Measurements from ENCODE around the gene BSG.

The BSG gene

GRCh38 chr19:536031-536880 lies 36.1 kb upstream of the BSG start:
- H3K36me3 Mint-ChIP-seq (ENCODE audit: low read depth): peaks cover 4% of the 10 kb centered on the region
- H3K27me3 Mint-ChIP-seq (ENCODE audit: low read depth): no peaks in the 10 kb centered on the region
- H3K4me1 Mint-ChIP-seq (ENCODE audit: low read depth): peaks cover 6% of the 10 kb centered on the region
- H3K27ac Mint-ChIP-seq: no peak overlapping the region
- H3K4me3 Mint-ChIP-seq: no peak overlapping the region
- H3K9me3 Mint-ChIP-seq: no peaks in the 10 kb centered on the region

- H3K27me3 Mint-ChIP-seq (ENCODE audit: low read depth): no peaks in the 10 kb centered on the region
- H3K9me3 Mint-ChIP-seq: no peaks in the 10 kb centered on the region
- H3K4me1 Mint-ChIP-seq (ENCODE audit: low read depth): peaks cover 6% of the 10 kb centered on the region
- no peak overlapping the region for H3K27ac Mint-ChIP-seq
- H3K36me3 Mint-ChIP-seq (ENCODE audit: low read depth): peaks cover 4% of the 10 kb centered on the region
- no peak overlapping the region for H3K4me3 Mint-ChIP-seq
Measured at GRCh38 chr19:536881-537404, 35.5 kb upstream of the BSG start.

DNA sequence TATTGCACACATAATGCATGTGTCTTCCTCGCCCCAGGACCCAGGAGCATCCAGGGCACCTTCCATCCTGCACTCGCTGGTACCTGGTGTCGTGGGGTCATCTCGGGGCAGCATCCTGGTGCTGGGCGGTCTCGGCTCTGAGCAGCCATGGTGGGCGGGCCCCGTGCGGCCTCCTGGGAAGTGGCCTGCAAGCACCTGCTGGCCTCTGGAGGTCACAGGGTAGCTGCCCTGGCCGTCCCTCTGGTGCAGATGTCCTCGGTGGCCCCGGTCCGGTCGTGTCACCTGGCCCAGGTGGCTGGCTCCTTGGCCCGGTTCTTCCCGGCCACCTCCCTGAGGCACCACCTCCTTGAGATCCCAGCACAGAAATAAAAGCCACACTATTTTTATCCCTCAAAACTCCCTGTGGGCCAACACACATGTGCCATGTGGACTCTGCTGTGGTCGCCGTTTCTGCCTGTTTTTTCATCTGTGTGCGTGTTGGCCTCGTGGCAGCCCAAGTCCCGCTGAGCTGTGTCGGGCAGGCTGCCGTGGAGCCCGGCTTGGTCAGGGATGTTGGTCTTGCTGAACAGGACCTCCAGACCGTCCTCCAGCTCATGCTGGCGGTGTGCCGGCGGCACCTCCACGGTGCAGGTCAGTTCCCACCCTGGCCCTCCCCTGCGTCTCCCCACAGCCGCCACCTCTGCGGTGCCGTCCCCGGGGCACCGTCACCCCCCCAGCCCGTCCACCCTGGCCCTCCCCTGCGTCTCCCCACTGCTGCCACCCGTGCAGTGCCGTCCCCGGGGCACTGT lies 33.6 kb upstream of the BSG start:
- H3K4me3 Mint-ChIP-seq: no peak overlapping the region
- H3K9me3 Mint-ChIP-seq: no peaks in the 10 kb centered on the region
- H3K36me3 Mint-ChIP-seq (ENCODE audit: low read depth): peaks cover 6% of the 10 kb centered on the region
- no peak overlapping the region for H3K27ac Mint-ChIP-seq
- H3K27me3 Mint-ChIP-seq (ENCODE audit: low read depth): no peaks in the 10 kb centered on the region
- peaks cover 6% of the 10 kb centered on the region for H3K4me1 Mint-ChIP-seq (ENCODE audit: low read depth)

GRCh38 chr19:539429-540030 lies 32.9 kb upstream of the BSG start:
- Mint-ChIP-seq H3K4me3 (no peak overlapping the region), H3K4me1 (ENCODE audit: low read depth) (peaks cover 10% of the 10 kb centered on the region), H3K9me3 (no peaks in the 10 kb centered on the region), H3K27ac (no peak overlapping the region), H3K36me3 (ENCODE audit: low read depth) (peaks cover 7% of the 10 kb centered on the region), H3K27me3 (ENCODE audit: low read depth) (no peaks in the 10 kb centered on the region)

DNA sequence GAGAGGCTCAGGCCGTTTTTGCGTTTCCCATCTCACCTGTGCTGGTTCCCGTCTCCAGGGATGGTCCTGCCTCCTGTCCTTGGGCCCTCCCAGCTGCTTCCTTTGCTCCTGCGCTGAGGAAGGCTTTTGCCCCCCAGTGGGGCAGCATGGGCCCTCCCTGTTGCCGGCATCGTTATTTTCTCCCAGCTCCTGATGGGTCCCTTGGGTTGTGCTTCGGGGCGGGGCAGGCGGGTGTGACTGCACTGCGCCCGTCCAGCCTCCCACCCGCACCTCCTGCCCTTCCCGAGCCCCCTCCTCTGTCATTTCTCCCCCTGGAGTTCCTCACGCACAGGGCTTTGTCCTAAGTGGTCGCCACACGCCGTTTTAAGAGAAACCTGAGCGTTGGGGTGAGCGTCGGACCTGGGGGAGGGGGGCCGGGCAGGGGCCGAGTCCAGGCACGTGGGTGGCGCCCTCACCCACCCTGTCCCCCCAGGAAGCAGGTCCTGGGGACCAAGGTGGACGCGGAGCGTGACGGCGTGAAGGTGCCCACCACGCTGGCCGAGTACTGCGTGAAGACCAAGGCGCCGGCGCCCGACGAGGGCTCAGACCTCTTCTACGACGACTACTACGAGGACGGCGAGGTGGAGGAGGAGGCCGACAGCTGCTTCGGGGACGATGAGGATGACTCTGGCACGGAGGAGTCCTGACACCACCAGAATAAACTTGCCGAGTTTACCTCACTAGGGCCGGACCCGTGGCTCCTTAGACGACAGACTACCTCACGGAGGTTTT lies 31.3 kb upstream of the BSG start:
- peaks cover 7% of the 10 kb centered on the region for H3K36me3 Mint-ChIP-seq (ENCODE audit: low read depth)
- peaks cover 9% of the 10 kb centered on the region for H3K4me1 Mint-ChIP-seq (ENCODE audit: low read depth)
- no peak overlapping the region for H3K4me3 Mint-ChIP-seq

DNA sequence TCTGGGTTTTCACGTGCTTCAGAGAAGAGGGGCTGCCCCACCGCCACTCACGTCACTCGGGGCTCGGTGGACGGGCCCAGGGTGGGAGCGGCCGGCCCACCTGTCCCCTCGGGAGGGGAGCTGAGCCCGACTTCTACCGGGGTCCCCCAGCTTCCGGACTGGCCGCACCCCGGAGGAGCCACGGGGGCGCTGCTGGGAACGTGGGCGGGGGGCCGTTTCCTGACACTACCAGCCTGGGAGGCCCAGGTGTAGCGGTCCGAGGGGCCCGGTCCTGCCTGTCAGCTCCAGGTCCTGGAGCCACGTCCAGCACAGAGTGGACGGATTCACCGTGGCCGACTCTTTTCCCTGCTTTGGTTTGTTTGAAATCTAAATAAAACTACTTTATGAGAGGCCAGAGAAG lies 30.7 kb upstream of the BSG start:
- no peak overlapping the region for H3K27ac Mint-ChIP-seq
- no peaks in the 10 kb centered on the region for H3K9me3 Mint-ChIP-seq
- H3K36me3 Mint-ChIP-seq (ENCODE audit: low read depth): peaks cover 7% of the 10 kb centered on the region
- no peak overlapping the region for H3K4me3 Mint-ChIP-seq
- H3K27me3 Mint-ChIP-seq (ENCODE audit: low read depth): no peaks in the 10 kb centered on the region
- H3K4me1 Mint-ChIP-seq (ENCODE audit: low read depth): peaks cover 9% of the 10 kb centered on the region

More for the DNA sequence above, 31.3 kb upstream of the BSG start:
- H3K27ac Mint-ChIP-seq: no peak overlapping the region
- no peaks in the 10 kb centered on the region for H3K9me3 Mint-ChIP-seq
- H3K27me3 Mint-ChIP-seq (ENCODE audit: low read depth): no peaks in the 10 kb centered on the region

DNA sequence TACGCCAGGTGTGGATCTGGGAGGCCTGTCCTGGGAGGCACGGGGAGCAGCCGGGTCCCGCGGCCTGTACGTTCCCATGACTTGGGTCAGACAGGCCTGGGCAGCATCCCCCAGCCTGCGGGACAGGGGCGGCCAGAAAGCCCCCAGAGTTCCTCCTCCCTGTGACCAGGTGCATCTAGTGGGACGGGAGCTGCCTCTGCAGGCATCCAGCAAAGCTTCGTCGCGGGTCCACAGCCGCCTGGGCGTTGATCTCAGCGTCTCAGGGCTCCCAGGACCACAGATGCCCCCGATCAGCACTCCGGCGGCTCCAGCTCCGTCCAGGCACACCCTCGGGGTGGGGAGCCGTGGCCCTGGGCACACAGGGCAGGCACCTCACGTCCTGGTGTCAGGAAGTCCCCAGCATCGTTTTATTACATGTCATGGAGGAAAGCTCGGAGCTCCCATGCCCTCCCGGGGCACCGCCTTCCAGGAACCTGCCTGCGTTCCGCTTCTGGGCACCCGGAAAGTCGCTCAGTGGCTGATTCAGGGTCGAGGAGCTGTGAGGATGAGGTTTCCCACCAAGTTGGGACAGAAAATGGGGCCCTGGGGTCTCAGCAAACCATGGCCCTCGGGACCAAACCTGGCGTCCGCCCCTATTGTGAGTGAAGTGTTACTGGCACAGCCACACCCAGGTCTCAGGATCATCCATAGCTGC lies 30.1 kb upstream of the BSG start:
- Mint-ChIP-seq H3K4me3 (no peak overlapping the region), H3K27ac (no peak overlapping the region), H3K27me3 (ENCODE audit: low read depth) (no peaks in the 10 kb centered on the region), H3K4me1 (ENCODE audit: low read depth) (peaks cover 9% of the 10 kb centered on the region), H3K9me3 (no peaks in the 10 kb centered on the region), H3K36me3 (ENCODE audit: low read depth) (peaks cover 7% of the 10 kb centered on the region)

- H3K27ac Mint-ChIP-seq: peak within 1 kb of the TSS; percentile 92
- H3K9me3 Mint-ChIP-seq: no peaks in the 10 kb centered on the region
- peaks cover 7% of the 10 kb centered on the region for H3K36me3 Mint-ChIP-seq (ENCODE audit: low read depth)
- H3K4me3 Mint-ChIP-seq: peak within 1 kb of the TSS; percentile 87
- peaks cover 11% of the 10 kb centered on the region for H3K4me1 Mint-ChIP-seq (ENCODE audit: low read depth)
- no peaks in the 10 kb centered on the region for H3K27me3 Mint-ChIP-seq (ENCODE audit: low read depth)
Measured at GRCh38 chr19:543910-544608, 28.3 kb upstream of the BSG start, which contains the start of gene GZMM. Gene GZMM, plus strand, starts transcription at chr19:544053. Its CDS starts 19 bp downstream, at chr19:544072.

- Mint-ChIP-seq H3K4me3 (no peak overlapping the region), H3K27ac (no peak overlapping the region), H3K36me3 (ENCODE audit: low read depth) (peaks cover 7% of the 10 kb centered on the region), H3K27me3 (ENCODE audit: low read depth) (no peaks in the 10 kb centered on the region), H3K9me3 (no peaks in the 10 kb centered on the region), H3K4me1 (ENCODE audit: low read depth) (peaks cover 11% of the 10 kb centered on the region)
Measured at GRCh38 chr19:547117-547516, 25.3 kb upstream of the BSG start.

GRCh38 chr19:547836-548720 lies 24.3 kb upstream of the BSG start:
- Mint-ChIP-seq H3K36me3 (ENCODE audit: low read depth) (peaks cover 7% of the 10 kb centered on the region), H3K27me3 (ENCODE audit: low read depth) (no peaks in the 10 kb centered on the region), H3K27ac (no peak overlapping the region), H3K4me3 (no peak overlapping the region), H3K9me3 (no peaks in the 10 kb centered on the region), H3K4me1 (ENCODE audit: low read depth) (peaks cover 11% of the 10 kb centered on the region)

- Mint-ChIP-seq H3K4me1 (ENCODE audit: low read depth) (peaks cover 5% of the 10 kb centered on the region), H3K27me3 (ENCODE audit: low read depth) (no peaks in the 10 kb centered on the region), H3K9me3 (no peaks in the 10 kb centered on the region), H3K4me3 (no peak overlapping the region), H3K27ac (no peak overlapping the region), H3K36me3 (ENCODE audit: low read depth) (peaks cover 5% of the 10 kb centered on the region)
Measured at GRCh38 chr19:548886-549830, 23.2 kb upstream of the BSG start.

Measured in T-helper 1 cell treated with Interleukin-12 subunit alpha and Interleukin-12 subunit beta and Interleukin-4 antibody, amounts not matched to agents 30 μg/mL and 1 μg/mL, for 36 hours (primary cell).